Neural progenitor cell (in vitro differentiated cells): Measurements from ENCODE around the gene SLC28A2.
"Not testable (repeated sequence)": the region's sequence is repeated elsewhere in the genome, so short reads cannot be mapped to it uniquely, and the experiment has no call there.

Experiments
- EZH2 ChIP-seq: fragments of 200-600 bp; sonication (generic); IDR thresholded peaks from 2 replicates; pipeline ENCODE4 v1.6.1; 2017; ENCODE audit warnings: antibody characterized with exemption, mild to moderate bottlenecking, moderate library complexity
- EZH2phosphoT487 ChIP-seq: fragments of 200-600 bp; sonication (generic); IDR thresholded peaks from 2 replicates; pipeline ENCODE4 v1.6.1; 2017; ENCODE audit warnings: antibody characterized with exemption

DNA sequence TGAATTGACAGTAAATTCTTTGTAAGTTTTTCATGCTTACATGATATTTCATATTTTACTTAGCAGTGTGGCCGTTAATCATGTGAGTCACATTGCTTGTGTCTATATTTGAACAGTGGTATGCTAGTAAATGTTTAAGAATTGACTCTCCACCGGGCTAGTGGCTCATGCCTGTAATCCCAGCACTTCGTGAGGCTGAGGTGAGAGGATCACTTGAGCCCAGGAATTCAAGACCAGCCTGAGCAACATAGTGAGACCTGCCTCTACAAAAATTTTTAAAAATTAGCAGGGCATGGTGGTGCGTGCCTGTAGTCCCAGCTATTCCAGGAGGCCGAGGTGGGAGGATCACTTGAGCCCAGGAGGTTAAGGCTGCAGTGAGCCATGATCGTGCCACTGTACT, 2.8 kb downstream of the SLC28A2 start:
- not testable (repeated sequence) for TF ChIP-seq EZH2phosphoT487, EZH2
